NCI-H2107 treated with DMSO at 0.1 percent for 48 hours (cell line): Measurements from ENCODE around the gene PLEKHH3.

Experiments
- DNase-seq: peaks from one replicate; lab custom pipeline; 2025; ENCODE audit not compliant: unreplicated experiment; lab: John Stamatoyannopoulos, UW

Gene PLEKHH3

GRCh38 chr17:42687707-42688320 lies 11.0 kb upstream of the PLEKHH3 start:
- DNase-seq: no peak

- DNase-seq: no peak
Observed at GRCh38 chr17:42686520-42687128, 9.8 kb upstream of the PLEKHH3 start.

- no peak for DNase-seq
Observed at GRCh38 chr17:42685831-42686230, 9.0 kb upstream of the PLEKHH3 start.

GRCh38 chr17:42684929-42685556 lies 8.2 kb upstream of the PLEKHH3 start:
- no peak for DNase-seq

- DNase-seq: no peak
Observed at GRCh38 chr17:42683407-42684034, 6.7 kb upstream of the PLEKHH3 start.

GRCh38 chr17:42682722-42683403 lies 6.1 kb upstream of the PLEKHH3 start:
- DNase-seq: no peak

GRCh38 chr17:42681976-42682721 lies 5.4 kb upstream of the PLEKHH3 start, which contains the start of gene CNTNAP1:
CNTNAP1 (plus strand) TSS chr17:42682531; CDS start chr17:42682830, 299 bp downstream.
- DNase-seq: peak; percentile 30

- no peak for DNase-seq
Observed at GRCh38 chr17:42680331-42680808, 3.6 kb upstream of the PLEKHH3 start.

- DNase-seq: peak; percentile 70
Observed at GRCh38 chr17:42679492-42680330, 2.9 kb upstream of the PLEKHH3 start.

GRCh38 chr17:42678951-42679491 lies 2.2 kb upstream of the PLEKHH3 start:
- peak; percentile 74 for DNase-seq

- peak; percentile 88 for DNase-seq
Observed at GRCh38 chr17:42677921-42678781, 1.4 kb upstream of the PLEKHH3 start.

- peak; percentile 99 for DNase-seq
Observed at GRCh38 chr17:42677012-42677857, 441 bp upstream of the PLEKHH3 start.

GRCh38 chr17:42675965-42676423 lies 800 bp downstream of the PLEKHH3 start:
- DNase-seq: no peak

- DNase-seq: peak; percentile 43
Observed at GRCh38 chr17:42675348-42675964, 1.3 kb downstream of the PLEKHH3 start.

GRCh38 chr17:42674755-42675347 lies 1.9 kb downstream of the PLEKHH3 start:
- peak; percentile 43 for DNase-seq
